Jurkat, Clone E6-1 (cell line): ENCODE measurements around the gene SEC31B. TPM values are rescaled to one million over a fixed set of nuclear protein-coding genes. Genes with fewer than 3 reads are reported as not detected.
A peak's percentile ranks its signal among the peaks of the same experiment; 100 is the strongest.

Experiments used
- DNase-seq: peaks from one replicate; pipeline ENCODE4 v3.0.0-alpha.2; 2011; ENCODE audit warnings: low read depth, low spot score
- H3K4me3 ChIP-seq: 2 replicates; pipeline ENCODE4 v1.5.1; 2011; ENCODE audit warnings: mild to moderate bottlenecking, low read length, control low read depth, moderate library complexity
- polyA plus RNA-seq: library from polyadenylated mRNA; unstranded; fragments of >200 nt; gene quantifications from one replicate; pipeline ENCODE4 v1.2.1, GENCODE V29; 2012; ENCODE audit warnings: missing spikeins; ENCODE audit not compliant: insufficient read length, insufficient read depth

The SEC31B gene, protein sequence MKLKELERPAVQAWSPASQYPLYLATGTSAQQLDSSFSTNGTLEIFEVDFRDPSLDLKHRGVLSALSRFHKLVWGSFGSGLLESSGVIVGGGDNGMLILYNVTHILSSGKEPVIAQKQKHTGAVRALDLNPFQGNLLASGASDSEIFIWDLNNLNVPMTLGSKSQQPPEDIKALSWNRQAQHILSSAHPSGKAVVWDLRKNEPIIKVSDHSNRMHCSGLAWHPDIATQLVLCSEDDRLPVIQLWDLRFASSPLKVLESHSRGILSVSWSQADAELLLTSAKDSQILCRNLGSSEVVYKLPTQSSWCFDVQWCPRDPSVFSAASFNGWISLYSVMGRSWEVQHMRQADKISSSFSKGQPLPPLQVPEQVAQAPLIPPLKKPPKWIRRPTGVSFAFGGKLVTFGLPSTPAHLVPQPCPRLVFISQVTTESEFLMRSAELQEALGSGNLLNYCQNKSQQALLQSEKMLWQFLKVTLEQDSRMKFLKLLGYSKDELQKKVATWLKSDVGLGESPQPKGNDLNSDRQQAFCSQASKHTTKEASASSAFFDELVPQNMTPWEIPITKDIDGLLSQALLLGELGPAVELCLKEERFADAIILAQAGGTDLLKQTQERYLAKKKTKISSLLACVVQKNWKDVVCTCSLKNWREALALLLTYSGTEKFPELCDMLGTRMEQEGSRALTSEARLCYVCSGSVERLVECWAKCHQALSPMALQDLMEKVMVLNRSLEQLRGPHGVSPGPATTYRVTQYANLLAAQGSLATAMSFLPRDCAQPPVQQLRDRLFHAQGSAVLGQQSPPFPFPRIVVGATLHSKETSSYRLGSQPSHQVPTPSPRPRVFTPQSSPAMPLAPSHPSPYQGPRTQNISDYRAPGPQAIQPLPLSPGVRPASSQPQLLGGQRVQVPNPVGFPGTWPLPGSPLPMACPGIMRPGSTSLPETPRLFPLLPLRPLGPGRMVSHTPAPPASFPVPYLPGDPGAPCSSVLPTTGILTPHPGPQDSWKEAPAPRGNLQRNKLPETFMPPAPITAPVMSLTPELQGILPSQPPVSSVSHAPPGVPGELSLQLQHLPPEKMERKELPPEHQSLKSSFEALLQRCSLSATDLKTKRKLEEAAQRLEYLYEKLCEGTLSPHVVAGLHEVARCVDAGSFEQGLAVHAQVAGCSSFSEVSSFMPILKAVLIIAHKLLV
- 62.2 TPM for polyA plus RNA-seq

DNA sequence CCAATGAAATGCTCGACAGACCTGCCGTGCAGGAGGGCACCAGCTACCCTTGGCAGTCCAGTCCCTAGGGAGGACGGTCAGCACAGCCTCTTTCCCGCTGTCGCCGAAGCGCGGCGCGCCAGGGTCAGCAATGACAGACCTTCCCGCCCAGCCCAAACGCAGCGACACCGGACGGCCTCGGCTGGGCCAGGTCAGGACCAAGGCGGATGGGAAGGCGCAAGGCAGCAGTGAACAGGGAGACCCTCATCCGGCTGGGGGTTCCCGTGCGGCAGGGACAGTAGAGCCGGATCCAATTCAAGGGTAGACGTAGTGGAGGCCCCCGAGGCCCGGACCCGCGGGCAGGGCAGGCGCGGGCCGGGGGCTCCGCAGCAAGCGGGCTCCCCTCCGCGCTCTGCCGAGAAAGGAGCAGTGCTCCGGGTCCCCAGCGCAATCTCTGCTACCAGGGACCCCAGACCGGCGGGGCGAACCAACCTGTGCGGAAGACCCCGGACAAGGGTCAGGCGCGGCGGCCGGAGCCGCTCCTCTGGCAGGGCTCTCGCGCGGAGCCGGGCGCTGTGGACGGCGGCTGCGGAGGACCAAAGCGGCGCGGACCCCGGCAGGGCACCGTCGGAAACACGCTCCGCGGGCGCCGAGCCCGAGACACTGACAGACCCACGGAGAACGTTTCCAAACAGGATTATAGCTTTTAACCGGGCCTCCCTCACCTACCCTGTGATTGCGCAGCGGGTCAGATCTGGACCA, at the start of gene SEC31B:
TSS of gene SEC31B (minus strand) at position 551 of the 741 bp plus-strand sequence. CDS start 2,909 bp downstream, outside the sequence.
- no peak within 1 kb of the TSS for H3K4me3 ChIP-seq
- no peak for DNase-seq

DNA sequence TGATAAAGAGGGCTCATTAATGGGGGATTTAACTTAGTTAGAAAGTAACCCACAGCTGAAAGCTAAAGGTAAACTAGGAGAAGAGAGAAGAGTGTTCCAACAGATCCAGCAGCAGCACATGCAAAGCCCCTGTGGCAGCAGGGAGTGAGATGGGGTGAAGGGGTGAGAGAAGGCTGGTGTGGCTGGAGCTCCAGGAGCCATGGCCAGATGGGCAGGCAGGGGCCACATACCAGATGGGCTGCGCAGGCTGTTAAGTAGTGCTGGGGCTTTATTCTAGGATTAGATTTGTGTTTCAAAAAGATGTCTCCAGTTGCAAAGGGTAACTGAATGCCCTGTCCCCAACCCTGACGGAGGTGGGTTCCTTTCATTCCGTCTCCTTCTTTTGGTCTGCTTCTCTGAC, 49.3 kb upstream of the SEC31B start:
- no peak for DNase-seq

DNA sequence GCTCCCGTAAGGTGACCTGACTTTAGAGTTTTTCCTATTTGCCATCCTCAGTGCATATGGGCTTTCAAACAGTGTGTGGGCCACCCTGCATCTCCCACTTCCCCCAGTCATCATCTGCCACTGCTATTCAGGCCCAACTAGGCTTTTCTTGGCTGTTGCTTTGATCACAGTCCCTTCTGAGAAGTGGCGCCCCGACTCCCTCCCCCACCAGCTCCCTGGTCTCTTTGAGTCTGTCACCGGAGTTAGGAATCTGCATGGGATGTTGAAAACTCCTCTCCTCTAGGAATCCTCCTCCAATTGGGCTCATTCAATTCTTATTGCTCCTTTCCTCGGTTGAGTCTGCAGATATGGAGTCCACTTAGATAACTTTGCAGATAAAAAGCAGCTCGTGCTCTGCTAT, 48.2 kb upstream of the SEC31B start:
- no peak overlapping the region for H3K4me3 ChIP-seq
- DNase-seq = no peak

More for the DNA sequence above, 49.3 kb upstream of the SEC31B start:
- no peak overlapping the region for H3K4me3 ChIP-seq

DNA sequence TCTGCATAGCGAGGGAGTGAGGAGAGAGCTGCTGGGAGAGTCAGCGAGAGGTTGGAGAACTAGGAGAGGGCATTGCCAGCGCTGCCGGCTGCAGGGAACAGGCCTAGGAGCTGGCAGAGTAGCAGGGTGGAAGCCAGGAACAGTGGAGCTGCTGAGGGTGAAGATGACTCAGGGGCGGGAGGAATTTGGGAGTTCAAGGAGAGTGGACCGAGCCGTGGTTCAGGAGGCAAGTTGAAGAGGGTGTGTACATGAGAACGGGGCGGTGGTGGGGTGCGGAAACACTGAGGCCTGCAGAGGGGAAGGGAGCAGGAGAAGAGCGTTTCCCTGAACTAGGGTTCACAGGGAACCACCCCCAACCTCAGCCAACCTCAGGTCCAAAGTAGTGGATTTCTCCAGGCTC, 47.6 kb upstream of the SEC31B start:
- H3K4me3 ChIP-seq = no peak overlapping the region
- DNase-seq = no peak

DNA sequence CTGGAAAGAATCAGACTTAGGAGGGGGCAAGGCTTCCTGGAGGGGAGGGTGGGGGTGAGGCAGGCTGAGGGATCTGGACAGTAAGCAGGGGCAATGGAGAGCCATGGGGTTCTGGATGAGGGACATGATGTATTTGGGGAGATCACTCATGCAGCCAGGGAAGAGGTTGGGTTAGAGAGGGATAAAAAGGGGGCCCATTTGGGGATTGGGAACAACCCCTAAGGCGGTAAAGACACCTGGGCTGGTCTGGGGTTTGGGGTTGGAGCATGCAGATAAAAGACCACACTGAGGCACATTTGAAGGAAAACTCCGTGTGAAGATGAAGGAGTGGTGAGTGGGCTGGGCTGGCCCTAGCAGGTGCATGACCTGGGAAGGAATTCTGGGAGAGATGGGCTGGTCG, 46.9 kb upstream of the SEC31B start:
- no peak overlapping the region for H3K4me3 ChIP-seq
- DNase-seq = no peak

DNA sequence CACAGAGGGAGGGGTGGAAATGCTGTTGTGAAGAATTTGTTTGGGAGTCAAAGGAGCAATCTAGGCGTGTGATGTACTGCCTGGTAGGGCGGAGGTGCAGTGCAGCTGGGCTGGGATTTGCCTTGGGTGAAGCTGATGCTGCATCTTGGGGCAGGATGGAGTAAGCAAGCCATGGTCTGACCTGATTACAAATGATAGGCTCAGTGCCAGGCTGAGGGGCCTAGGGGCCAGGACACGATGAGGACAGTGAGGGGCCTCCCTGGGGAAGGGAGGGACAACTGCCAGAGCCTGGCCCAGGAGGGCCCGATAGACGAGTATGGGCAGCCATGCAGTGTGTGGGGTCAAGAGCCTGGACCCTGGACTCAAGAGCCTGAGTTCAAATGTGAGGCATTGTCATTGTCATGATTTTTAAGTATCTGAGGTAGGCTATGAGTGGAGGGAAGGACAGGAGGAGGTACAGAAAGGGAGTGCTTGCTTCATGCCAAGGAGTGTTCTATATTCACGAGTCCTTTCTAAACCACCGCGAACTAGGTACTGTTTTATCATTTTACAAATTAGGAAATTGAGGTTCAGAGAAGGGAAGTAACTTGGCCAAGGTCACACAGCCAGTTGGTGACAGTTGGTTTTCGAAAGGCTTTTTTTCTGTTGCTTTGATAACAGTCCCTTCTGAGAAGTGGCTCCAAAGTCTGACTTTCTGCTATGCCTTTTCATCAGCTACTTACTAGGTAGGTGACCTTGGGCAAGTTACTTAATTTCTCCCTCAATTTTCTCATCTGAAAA, 45.7 kb upstream of the SEC31B start:
- DNase-seq = peak; percentile 62
- no peak overlapping the region for H3K4me3 ChIP-seq

DNA sequence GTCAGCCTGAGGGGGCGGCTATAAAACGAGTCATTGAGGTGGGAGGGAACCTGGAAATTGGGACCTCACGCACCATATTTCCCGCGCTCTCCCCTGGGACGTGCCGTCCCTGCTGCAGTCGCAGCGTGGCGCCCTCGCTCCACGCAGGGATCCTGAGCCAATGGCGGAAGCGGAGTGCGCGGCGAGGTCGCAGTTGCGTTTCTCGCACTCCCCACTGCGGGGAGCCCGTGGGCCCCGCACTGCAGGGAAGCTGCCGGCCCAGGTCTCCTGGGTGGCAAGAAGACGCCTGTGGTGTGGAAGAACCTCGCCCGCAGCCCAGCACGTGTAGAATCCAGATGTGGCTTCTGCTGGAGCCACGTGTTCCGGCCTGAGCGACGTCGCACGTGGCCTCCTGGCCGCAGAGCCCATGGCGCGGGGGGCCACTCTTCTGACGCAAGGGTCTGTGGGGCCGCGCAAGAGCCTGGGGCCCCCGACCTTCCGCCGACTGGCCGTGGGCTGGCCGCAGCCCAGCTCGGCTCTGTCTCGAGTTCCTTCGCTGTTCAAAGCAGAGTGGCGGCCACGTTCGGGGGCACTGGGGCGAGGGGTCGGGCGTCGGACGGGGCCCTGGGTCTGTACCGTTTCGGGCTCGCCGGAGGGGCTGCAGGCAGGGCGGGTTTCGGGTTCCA, 42.5 kb upstream of the SEC31B start:
- no peak for DNase-seq
- no peak overlapping the region for H3K4me3 ChIP-seq

DNA sequence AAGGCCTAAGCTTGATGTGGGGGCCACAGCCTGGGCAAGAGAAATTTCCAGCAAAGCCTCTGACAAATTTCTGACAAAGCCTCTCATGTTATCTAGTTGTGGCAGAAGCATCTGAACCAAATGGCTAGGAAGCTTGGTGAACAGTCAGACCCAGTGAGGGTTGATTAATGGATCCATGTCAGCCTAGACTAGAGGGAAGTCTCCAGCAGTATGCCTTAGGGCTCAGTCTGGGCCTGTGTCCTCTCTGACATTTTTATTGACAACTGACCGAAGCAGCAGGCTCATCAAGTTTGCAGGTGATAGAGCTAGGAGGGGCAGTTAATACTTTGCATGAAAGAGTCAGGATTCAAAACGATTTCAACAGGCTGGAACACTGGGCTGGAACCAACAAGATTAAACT, 41.3 kb upstream of the SEC31B start:
- no peak overlapping the region for H3K4me3 ChIP-seq

DNA sequence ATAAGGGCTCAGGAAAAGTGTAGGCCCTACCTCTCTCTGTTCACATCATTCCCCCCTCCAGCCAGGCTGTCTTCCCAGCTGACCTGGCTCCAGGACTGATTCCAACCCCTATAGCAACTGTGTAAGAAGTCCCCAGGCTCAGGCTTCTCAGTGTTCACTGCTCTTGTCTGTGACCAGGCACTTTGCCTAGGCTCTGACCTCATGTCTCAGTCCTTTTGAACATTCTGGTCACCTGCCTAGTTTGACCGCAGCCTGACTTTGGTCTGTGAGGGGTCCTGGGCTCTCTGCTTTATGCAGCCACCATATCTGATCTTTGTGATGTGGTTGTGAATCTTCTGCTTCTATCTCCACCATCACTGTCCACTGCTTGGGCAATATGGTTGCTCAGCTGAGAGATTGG, 40.6 kb upstream of the SEC31B start:
- no peak overlapping the region for H3K4me3 ChIP-seq
- no peak for DNase-seq

More for the DNA sequence above, 41.3 kb upstream of the SEC31B start:
- DNase-seq = no peak

DNA sequence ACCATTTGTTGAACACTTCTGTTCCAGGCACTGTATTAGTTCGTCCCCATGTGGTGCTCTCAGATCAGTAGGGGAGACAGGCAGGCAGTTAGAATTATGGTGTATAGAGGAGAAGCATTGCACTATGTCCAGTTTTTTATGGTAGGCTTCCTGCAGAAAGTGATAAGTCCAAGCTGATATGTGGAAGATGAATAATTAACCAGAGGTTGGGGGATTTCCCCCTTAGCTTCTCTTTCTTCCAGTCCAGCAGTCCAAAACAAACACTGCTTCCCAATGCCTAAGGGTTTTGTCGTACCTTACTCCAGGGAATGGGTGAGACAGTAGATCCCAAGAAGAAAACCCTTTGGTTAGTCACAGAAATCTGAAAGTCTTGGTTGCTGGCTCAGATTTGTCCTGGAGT, 35.2 kb upstream of the SEC31B start:
- no peak for DNase-seq
- no peak overlapping the region for H3K4me3 ChIP-seq

DNA sequence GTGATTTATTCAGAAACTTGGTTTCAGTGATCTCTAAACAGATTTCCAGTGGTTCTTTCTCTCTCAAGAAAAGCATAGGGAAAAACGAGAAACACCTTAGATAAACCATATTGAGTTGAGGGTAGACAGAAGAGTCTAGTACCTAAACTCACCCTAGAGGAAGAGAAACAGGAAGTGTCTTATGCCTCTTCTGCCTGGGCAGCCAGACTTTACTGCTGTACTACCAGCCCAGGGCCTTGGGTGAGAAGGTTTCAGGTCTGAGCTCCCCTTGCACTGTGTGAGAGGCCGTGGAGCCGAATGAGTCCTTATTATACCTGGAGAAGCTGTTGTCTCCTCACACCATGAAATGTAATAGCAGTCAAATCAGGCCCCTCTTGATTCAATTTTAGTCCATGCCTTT, 34.3 kb upstream of the SEC31B start:
- DNase-seq = no peak
- H3K4me3 ChIP-seq = no peak overlapping the region

DNA sequence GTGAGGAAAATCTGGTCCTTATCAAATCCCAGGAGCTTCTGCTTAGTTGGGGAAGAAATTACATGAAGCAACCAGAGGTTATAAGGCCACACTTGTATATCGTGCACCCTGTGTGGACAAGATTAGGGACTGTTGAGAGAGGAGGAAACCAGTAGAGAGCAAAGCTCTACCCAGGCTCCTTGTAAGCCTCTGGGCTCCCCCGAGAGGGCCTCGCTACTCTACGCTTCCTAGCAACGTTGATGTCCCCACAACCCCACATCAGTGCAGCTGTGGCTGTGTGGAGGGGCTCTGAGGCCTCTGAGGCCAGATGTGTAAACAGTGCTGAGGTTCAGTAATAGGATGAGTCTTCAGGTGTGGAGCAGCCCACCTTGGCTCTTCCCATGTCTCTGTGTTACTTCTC, 32.1 kb upstream of the SEC31B start:
- peak; percentile 73 for DNase-seq
- no peak overlapping the region for H3K4me3 ChIP-seq

DNA sequence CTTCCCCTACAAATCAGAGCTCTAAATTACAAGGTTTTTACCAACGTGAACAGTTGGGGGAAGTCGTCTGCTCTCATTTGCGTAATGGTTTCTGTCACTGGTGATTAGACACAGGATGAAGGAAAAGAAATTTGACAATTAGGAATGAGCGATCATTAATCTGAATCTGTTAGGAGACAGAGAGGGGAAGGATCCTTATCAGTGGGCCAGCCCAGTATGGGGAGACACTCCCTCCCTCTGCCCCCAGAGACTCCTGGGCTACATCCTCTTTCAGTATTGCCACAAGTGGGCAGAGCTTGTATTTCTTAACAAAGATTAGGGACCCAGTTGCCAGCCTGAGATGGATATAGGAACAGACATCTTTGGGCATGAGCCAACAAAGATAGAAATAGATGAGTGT, 31.5 kb upstream of the SEC31B start:
- DNase-seq = no peak
- no peak overlapping the region for H3K4me3 ChIP-seq

DNA sequence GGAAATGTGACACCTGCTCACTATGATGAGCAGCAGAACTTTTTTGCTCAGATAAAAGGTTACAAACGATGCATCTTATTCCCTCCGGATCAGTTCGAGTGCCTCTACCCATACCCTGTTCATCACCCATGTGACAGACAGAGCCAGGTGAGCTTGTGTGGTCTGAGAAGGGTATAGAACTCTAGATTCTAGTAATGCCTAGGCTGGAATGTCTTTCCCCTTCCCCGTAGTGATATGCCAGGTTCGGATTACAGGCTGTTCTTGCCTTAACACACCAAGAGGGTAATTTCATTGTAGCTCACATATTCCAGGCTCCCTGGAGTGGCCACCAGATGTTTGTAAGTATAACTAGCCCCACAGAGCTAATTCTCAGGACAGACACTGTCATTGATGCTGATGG, 25.3 kb upstream of the SEC31B start:
- DNase-seq = no peak
- no peak overlapping the region for H3K4me3 ChIP-seq

DNA sequence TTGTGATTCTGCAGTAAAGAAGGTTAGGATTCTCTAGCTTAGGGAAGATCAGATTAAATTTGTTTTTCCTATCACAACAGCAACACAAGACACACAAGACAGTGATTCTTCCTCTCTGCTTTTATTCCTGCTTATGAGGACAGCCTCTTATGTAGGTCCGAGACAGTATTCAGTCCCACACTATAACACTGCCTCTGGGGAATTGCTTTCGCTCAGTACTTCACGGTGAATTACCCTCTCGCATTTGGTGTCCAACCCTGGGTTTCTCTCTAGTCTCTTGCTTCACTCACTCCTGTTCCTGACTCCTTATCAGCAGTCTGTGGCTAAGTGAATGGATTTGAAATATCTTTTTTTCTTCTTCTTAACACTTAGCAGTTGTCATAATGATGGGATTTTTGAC, 17.8 kb upstream of the SEC31B start:
- H3K4me3 ChIP-seq = no peak overlapping the region
- no peak for DNase-seq

DNA sequence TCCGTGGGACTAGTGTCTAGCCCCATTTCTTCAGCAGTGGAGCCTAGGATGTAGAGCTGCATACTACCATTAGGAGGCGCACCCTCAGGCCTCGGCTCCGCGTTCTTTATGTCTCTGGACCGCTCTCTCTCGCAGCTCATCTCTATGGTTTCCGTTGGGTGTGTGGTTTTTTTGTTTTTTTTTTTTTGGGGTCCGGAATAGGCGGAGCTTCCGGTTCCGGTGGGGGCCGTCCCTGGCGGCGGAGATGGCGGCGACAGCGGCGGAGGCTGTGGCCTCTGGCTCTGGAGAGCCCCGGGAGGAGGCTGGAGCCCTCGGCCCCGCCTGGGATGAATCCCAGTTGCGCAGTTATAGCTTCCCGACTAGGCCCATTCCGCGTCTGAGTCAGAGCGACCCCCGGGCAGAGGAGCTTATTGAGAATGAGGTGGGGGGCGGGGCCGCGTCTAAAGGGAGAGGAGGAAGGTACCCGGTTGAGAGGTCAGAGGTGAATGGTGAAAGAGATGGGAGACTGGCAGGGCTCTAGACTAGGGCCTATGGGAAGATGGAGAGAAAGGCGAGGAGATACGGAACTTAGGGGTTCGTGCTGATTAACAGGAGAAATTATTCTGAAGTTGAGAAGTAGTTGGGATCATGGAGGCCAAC, 16.2 kb upstream of the SEC31B start, which contains the start of gene HIF1AN:
TSS of gene HIF1AN (plus strand) at position 229 of the 639 bp plus-strand sequence. CDS start at position 245, 16 bp downstream.
- peak within 1 kb of the TSS; percentile 89 for H3K4me3 ChIP-seq
- DNase-seq = peak; percentile 97

DNA sequence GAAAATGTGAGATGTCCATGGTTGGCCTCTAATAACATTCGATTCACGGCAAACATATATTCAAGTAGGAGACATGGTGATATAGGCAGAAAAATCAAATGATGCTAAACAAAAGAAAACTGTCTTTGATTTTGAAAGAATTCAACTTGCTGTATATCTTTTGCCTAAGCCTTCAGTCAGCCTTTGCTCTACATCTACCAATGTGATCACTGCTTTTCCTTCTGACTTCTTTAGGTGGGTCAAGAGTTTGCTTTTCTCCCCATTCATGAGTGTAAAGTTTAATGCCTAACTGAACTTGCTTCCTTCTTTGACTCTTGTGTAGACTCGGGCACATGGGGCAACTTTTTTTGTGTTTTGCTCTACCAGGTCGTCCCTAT, 15.7 kb upstream of the SEC31B start:
- DNase-seq = no peak
- H3K4me3 ChIP-seq = peak overlapping the region; percentile 89
